Measurements from ENCODE around the gene LYAR. TPM values are rescaled to one million over a fixed set of nuclear protein-coding genes. Genes with fewer than 3 reads are reported as not detected.

Gene LYAR, protein sequence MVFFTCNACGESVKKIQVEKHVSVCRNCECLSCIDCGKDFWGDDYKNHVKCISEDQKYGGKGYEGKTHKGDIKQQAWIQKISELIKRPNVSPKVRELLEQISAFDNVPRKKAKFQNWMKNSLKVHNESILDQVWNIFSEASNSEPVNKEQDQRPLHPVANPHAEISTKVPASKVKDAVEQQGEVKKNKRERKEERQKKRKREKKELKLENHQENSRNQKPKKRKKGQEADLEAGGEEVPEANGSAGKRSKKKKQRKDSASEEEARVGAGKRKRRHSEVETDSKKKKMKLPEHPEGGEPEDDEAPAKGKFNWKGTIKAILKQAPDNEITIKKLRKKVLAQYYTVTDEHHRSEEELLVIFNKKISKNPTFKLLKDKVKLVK
- total RNA-seq (2022; extraction: Qiagen RNA extraction; ENCODE audit: low read depth): 28.1 to 36.9 TPM (median 30.1 TPM) in 5 replicates

DNA sequence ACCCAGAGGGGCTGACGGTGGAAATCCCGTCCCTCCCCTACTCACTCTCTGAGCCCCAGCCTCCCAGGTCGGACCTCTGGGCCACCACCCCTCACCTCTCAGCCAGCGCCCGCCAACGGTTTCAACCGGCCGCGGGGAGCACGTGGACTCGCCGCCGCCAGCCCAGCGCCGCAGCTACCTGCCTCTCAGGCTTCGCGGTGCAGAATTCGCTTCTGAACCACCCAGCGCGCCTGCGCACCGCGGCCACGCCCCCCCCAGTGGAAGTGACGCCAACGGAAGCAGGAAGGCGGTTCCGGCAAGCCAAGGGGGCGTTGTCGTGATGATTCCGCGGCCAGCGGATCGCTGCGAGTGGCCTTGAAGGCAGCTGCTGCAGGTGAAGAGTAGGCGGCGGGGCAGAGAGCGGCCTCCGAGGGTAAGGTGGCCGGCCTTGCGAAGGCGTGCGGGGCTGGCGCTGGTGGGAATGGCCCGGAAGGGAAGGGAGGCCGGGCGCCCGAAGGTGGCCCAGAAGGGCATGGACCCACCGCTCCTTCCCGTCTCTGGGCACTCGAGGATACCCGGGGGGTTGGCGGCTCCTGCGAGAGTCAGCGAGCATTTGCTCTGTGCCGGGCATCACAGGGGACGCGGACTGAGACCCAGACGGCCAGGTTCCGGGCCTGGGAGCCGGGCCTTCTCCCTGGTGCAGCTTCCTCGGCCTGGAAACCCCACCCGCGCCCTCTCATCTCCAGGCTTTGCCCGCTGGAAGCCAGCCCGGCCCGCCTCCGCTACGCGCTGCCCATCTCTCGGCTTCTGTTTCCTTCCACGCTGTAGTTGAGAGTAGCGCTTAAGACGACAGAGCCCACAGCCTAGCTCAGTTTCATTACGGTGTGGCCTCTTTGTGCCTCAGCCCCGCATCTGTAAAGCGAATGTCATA lies at the start of gene LYAR, which contains the start of gene ZBTB49:
LYAR (minus strand) TSS at position 214 of the 910 bp plus-strand sequence. CDS start 6,412 bp downstream, outside the sequence.
ZBTB49 (plus strand) TSS at position 311 of the 910 bp plus-strand sequence. CDS start 9,695 bp downstream, outside the sequence.

DNA sequence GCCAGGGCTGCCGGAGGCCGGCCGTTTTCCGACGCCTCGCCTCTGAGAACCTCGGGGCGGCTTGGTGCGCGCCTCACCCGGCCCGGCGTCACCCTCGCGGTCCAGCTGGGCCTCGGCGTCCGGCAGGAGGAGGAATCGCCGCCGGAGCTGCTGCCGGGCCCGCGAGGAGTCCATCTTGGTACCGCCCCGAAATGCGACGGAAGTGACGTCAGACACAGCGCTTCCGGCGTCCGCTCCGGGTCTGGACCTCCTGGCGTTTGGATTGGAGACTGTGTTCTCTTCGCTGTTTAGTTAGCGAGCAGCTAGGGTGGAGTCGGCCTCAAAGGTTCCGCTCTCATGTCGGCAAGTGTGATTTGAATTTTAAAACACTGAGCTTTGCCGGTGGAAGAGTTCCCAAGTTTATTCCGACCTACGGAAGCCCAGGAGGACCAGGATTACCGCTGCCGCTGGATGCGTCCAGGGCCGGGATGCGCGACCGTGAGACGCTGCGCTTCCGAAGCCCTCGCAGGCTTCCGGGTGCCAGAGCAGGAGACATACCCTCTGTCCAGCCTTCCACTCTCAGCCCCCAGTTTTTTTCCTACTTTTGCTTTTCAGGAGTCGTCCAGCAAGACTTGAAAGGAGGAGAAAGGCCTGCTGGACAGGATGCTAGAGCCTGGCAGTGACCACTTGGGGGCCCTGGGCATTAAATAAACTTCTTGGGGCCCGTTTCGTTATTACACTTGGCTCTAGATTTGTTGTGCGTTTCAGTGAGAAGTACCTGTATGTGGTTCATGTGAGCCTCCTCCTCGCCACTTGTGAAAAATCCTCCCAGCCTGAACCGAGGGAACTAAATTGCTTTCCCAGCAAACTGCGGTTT lies 41.7 kb downstream of the LYAR start, which contains the start of gene TMEM128:
TMEM128 (minus strand) TSS at position 195 of the 856 bp plus-strand sequence; CDS start at position 174, 21 bp downstream.

DNA sequence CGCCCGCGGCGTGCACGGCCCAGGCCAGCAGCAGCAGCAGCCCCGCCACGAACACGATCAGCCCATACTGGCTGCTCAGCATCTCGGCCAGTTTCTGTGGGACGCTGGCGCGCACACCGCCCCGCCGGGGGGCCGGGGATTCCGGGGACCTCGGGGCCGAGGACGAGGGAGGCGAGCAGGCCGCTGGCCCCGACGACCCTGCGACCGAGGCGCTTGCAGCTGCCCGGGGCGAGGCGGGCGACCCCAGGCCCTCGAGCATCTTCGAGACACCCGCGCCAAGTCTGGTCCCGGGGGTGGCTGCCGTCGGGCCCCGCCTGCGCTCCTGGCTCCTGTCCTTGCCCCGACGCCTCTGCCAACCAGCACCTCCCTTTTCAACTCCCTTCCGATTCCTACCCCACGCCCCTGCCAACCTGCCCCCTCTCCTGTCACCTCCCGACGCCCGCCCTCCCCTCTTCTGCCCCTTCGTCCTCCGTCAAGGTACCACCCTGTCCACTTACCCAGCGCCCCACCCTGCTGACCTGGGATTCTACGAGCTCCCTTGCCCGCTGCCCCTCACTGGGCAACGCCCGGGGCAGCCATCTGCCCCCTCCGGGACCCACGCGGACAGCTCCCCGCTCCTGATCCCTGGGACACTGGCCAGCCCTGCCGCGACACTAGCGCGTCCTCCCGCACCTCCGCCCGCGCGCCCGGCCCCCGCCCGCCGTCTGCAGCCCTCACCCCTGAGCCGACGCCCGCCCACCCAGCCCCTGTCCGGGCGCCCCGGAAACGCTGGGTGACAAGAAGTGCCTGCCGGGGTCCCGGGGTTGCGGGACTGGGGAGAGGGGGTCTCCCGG lies 63.1 kb downstream of the LYAR start, which contains the start of gene OTOP1:
OTOP1 (minus strand) TSS at position 324 of the 833 bp plus-strand sequence; CDS start at position 259, 65 bp downstream.

Other genes starting within 250 kb of the LYAR start
- not detected in 5 replicates for gene OTOP1, start 63.2 kb downstream of the LYAR start, total RNA-seq (2022; extraction: Qiagen RNA extraction; ENCODE audit: low read depth)
- 10.0 to 12.8 TPM (median 10.9 TPM) in 5 replicates for gene TMEM128, start 41.9 kb downstream of the LYAR start, total RNA-seq (2022; extraction: Qiagen RNA extraction; ENCODE audit: low read depth)
- gene ZBTB49, start 97 bp upstream of the LYAR start, total RNA-seq (2022; extraction: Qiagen RNA extraction; ENCODE audit: low read depth): 2.1 to 2.9 TPM (median 2.7 TPM) in 5 replicates
- 0.60 to 0.98 TPM (median 0.90 TPM) in 5 replicates for gene NSG1, start 96.9 kb upstream of the LYAR start, total RNA-seq (2022; extraction: Qiagen RNA extraction; ENCODE audit: low read depth)

All from A549 treated with CpdA at 1 μM for 4 hours (cell line).